Measurements from ENCODE around the gene TUSC2. TPM values are rescaled to one million over a fixed set of nuclear protein-coding genes. Genes with fewer than 3 reads are reported as not detected.

The TUSC2 gene
- total RNA-seq, result 14.9 and 16.9 TPM in 2 replicates

GRCh38 chr3:50327943-50328691 is at the start of gene TUSC2:
Gene TUSC2, minus strand, starts transcription at chr3:50328223. Its CDS starts 124 bp downstream, at chr3:50328099.

DNA sequence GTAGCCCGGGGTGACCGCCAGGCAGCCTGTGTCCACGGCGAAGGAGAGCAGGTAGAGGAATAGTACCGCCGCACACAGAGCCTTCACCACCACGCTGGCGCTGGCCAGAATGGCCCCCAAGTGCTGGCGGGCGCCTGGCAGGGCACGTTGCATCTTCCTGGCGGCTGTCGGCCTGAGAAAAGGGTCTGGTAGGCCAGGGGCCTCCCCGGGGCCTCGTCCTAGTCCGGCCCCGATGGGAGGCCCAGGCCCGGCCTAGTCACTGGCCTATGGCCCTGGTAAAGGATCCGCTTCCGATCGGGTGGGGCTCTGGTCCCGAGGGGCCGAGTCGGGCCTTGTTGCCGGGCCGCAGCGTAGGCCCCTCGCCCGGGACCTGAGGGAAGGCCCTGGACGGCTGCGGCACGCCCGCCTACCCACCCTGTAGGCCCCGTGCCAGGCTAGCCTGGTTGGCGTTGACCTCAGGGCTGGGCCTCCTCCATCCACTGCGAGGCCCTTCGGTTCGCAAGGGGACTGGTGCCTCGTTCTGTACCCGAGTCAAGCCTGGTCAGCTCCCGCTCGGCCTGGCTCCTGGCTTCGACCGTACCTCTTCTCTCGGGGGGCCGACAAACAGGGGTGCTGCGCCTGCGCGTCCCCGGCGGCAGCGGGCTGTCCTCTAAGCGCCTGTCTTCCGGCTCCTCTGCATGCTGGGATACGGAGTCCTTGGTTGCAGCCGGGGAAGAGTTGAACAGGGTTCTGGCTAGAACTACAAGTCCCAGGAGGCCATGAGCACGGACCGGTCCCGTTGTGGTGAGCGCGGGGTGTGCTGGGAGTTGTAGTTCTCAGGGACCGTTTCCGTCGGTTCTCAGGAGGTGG is 31.1 kb upstream of the TUSC2 start, which contains the start of gene TMEM115:
TSS of gene TMEM115 (minus strand) at position 611 of the 849 bp plus-strand sequence. CDS start at position 153, 458 bp downstream.

GRCh38 chr3:50350527-50351322 is 22.7 kb upstream of the TUSC2 start, which contains the start of the genes CYB561D2 and NPRL2:
Gene CYB561D2, plus strand, starts transcription at chr3:50350862. Its CDS starts 572 bp downstream, at chr3:50351434.
Gene NPRL2, minus strand, starts transcription at chr3:50350775. Its CDS starts 123 bp downstream, at chr3:50350652.

GRCh38 chr3:50345586-50346234 is 17.7 kb upstream of the TUSC2 start, which contains the start of gene ZMYND10:
Gene ZMYND10, minus strand, starts transcription at chr3:50345732. Its CDS starts 153 bp downstream, at chr3:50345579.

GRCh38 chr3:50340448-50341329 is 12.7 kb upstream of the TUSC2 start, which contains the start of gene RASSF1:
Gene RASSF1, minus strand, starts transcription at chr3:50340836. Its CDS starts 31 bp downstream, at chr3:50340805.

DNA sequence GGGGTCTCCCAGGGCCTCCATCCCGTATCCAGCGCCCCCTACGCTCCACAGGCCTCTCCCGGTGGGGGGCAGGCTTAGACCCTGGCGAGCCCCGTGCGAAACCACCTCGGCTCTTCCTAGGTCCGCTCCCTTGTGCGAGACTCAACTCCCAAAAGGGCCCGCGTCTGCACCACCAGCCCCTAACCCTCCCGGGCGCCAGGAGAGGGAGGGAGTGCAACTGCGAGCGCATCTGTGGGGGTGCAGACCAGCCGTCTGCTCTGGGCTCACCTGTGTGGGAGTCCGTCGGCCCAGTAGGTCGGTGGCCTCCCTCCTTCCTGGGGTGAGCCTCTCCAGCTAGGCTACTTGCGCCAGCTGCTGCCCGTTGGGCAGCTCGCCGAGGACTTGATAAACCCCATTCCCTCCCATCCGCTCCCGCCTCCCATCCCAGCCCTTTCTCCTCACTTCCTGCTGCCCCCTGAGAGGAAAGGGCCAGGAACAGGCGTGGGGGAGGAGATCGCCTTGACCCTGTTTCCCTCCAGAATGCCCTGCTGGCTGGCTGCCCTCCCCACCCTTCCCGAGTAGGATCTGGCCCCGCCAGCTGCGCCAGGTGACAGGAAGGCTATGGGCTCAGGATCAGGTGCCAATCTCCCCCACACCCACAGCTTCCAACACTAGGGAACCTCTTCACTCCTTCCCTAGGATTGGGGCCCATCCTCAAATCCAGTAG is 5.5 kb downstream of the TUSC2 start, which contains the start of gene HYAL2:
TSS of gene HYAL2 (minus strand) at position 360 of the 706 bp plus-strand sequence. CDS start 2,256 bp downstream, outside the sequence.

GRCh38 chr3:50303013-50303815 is 24.8 kb downstream of the TUSC2 start, which contains the start of gene HYAL1:
Gene HYAL1, minus strand, starts transcription at chr3:50303574. Its CDS starts 618 bp downstream, at chr3:50302956.

DNA sequence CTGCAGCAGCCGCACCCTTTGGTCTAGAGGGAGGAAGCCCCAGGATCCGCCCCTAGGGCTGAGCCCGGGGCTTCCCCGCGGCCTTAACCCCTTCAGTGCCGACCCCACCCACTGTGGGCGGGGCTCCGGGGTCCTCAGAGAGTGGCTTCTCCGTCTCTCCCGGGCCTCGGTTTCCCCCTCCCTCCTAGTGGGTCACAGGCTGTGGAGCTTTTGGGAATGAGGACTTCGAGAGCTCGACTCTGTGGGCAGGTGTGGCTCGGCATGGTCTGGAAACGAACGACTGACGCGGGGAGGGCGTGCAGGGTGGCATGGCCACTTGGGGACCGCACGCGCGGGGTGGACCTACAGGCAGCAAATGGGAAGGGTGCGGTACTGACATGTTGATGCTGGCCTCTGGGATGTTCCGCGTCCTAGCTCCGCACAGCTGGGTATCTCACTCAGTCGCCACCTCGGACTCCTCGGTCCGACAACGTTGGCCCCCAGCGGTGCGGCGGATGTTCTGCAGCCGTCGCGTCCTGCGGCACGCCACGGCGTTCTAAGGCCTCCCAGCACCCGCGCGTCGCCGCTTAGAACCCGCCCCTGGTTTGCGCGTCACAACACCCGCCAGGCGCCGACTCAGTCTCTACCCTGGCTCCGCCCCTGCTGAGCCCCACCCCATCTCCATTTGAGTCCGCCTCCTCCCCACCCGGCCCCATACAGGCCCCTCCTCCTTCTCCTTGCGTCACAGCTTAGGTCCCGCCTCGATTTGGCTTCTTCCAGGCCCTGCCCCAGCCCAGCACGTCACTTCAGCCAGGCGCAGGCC is 29.0 kb downstream of the TUSC2 start, which contains the start of the genes HYAL3 and NAA80:
TSS of gene HYAL3 (minus strand) at position 570 of the 802 bp plus-strand sequence. CDS start 3,803 bp downstream, outside the sequence.
TSS of gene NAA80 (minus strand) at position 570 of the 802 bp plus-strand sequence. CDS start 1,942 bp downstream, outside the sequence.

DNA sequence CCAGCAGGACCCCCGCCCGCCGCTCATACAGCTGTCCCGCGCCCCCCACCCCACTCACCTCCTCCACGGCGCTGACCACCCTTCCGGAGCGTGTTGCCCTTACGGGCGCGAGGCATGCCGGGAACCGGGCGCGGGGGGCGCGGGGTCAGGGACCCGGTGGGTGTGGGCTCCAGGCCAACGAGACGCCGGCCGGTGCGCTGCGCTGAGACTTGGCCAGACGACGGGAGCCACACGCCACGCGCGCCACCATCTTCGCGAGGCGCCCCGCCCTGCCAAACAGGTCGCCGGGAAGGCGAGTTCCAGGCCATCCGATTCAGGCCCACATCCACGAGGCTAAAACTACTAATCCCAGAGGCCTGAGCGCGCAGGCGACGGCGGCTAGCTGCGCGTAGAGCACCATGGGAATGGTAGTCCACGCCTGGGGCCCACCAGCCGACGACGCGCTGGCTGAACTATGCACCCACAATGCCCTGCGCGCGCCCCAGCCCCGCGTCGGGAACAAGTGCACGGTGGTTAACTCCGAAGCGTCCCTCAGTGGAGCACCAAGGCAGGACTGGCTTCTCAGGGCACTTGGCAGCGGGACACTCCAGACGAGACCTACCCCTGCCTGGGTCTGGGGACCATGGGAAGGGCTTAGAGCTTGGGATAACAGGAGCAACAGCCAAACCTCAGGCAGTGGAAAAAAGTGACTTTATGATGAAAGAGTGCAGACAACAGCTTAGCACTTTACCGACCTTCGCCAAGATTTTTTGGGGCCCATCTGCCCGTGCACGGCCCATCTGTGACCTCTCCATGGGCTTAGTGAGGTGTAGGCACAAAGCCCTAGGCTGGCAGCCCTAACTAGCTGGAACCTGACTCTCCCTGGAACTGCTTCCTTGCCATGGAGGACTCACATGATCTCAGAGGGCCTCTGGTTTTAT is 35.6 kb downstream of the TUSC2 start, which contains the start of gene IFRD2:
TSS of gene IFRD2 (minus strand) at position 271 of the 920 bp plus-strand sequence. CDS start at position 116, 155 bp downstream.

GRCh38 chr3:50278880-50279224 is 49.2 kb downstream of the TUSC2 start, which contains the start of gene LSMEM2:
Gene LSMEM2, plus strand, starts transcription at chr3:50279087. Its CDS starts 27 bp downstream, at chr3:50279114.

Other genes starting within 250 kb of the TUSC2 start
- gene RBM5, start 239.3 kb downstream of the TUSC2 start, total RNA-seq, result 66.9 and 72.5 TPM in 2 replicates
- 65.3 and 87.8 TPM in 2 replicates for gene SEMA3F, start 172.9 kb downstream of the TUSC2 start, total RNA-seq
- gene GNAT1, start 136.6 kb downstream of the TUSC2 start, total RNA-seq, result 0.43 TPM in 1 of 2 replicates, not detected in the other
- gene SLC38A3, start 123.0 kb downstream of the TUSC2 start, total RNA-seq, result not detected in 2 replicates
- 85.3 and 148 TPM in 2 replicates for gene GNAI2, start 92.0 kb downstream of the TUSC2 start, total RNA-seq
- 8.2 and 15.6 TPM in 2 replicates for gene SEMA3B, start 59.1 kb downstream of the TUSC2 start, total RNA-seq
- gene LSMEM2, start 49.1 kb downstream of the TUSC2 start, total RNA-seq, result not detected in 2 replicates
- 150 and 196 TPM in 2 replicates for gene IFRD2, start 35.8 kb downstream of the TUSC2 start, total RNA-seq
- 7.5 and 14.7 TPM in 2 replicates for gene HYAL3, start 28.8 kb downstream of the TUSC2 start, total RNA-seq
- 3.1 and 3.4 TPM in 2 replicates for gene NAA80, start 28.8 kb downstream of the TUSC2 start, total RNA-seq
- 4.8 and 6.6 TPM in 2 replicates for gene HYAL1, start 24.6 kb downstream of the TUSC2 start, total RNA-seq
- 74.0 and 95.7 TPM in 2 replicates for gene HYAL2, start 5.5 kb downstream of the TUSC2 start, total RNA-seq
- gene RASSF1, start 12.6 kb upstream of the TUSC2 start, total RNA-seq, result 17.4 and 23.2 TPM in 2 replicates
- gene ZMYND10, start 17.5 kb upstream of the TUSC2 start, total RNA-seq, result 0.24 and 1.9 TPM in 2 replicates
- 15.6 and 18.3 TPM in 2 replicates for gene NPRL2, start 22.6 kb upstream of the TUSC2 start, total RNA-seq
- gene CYB561D2, start 22.6 kb upstream of the TUSC2 start, total RNA-seq, result 17.1 and 28.4 TPM in 2 replicates
- gene TMEM115, start 31.3 kb upstream of the TUSC2 start, total RNA-seq, result 31.1 and 45.1 TPM in 2 replicates
- gene CACNA2D2, start 175.4 kb upstream of the TUSC2 start, total RNA-seq, result not detected in 2 replicates
- 4.3 and 4.7 TPM in 2 replicates for gene C3orf18, start 239.5 kb upstream of the TUSC2 start, total RNA-seq
- gene HEMK1, start 241.3 kb upstream of the TUSC2 start, total RNA-seq, result 8.7 and 10.6 TPM in 2 replicates

Measured in tracheal epithelial cell (primary cell).